Endothelial cell of umbilical vein (primary cell): Measurements from ENCODE around the gene ADAP1. TPM values are rescaled to one million over a fixed set of nuclear protein-coding genes. Genes with fewer than 3 reads are reported as not detected.

Experiments used
- BruUV-seq: library from RNA; stranded (reverse); fragments of 400-500 nt; replicated peaks from 2 replicates; lab custom pipeline; 2021; lab: Mats Ljungman, UMichigan
- CTCF ChIA-PET: fragments of 300-600, 350-600 bp; sonication (Branson Sonifier 250); formaldehyde crosslinking; loops from one replicate; lab custom pipeline; 2021; ENCODE audit warnings: antibody characterized with exemption, inconsistent platforms; lab: Charles Lee
- POLR2A ChIA-PET: fragments of 300-600, 350-600 bp; sonication (Branson Sonifier 250); formaldehyde crosslinking; loops from one replicate; lab custom pipeline; 2021; ENCODE audit warnings: antibody characterized with exemption, inconsistent platforms; lab: Charles Lee
- DNase-seq: peaks from one replicate; pipeline ENCODE4 v3.0.0-alpha.2; 2011; ENCODE audit warnings: low read depth, low spot score
- FAIRE-seq: peaks from 2 replicates; lab custom pipeline; 2011; peaks lifted over from hg19 to GRCh38; lab: Jason Lieb, UNC
- H2AFZ ChIP-seq: 2 replicates; pipeline ENCODE4 v1.6.0; 2012; ENCODE audit warnings: low read depth, low read length, control low read depth, inconsistent platforms
- H3K27ac ChIP-seq: 2 replicates; pipeline ENCODE4 v1.5.1; 2011; ENCODE audit warnings: low read depth, mild to moderate bottlenecking, control low read depth, low read length, moderate library complexity; ENCODE audit not compliant: insufficient read depth
- H3K27me3 ChIP-seq, 2 experiments: 2 replicates each; pipeline versions ENCODE4 v1.6.0 to v1.6.1; 2011; ENCODE audit warnings: low read length in 2 of 2, mixed read lengths in 1 of 2; ENCODE audit not compliant: control insufficient read depth in 2 of 2, insufficient read depth in 2 of 2
- H3K36me3 ChIP-seq, 2 experiments: 2 replicates in 1 of 2; 3 replicates in 1 of 2; pipeline ENCODE4 v1.5.1; 2011; ENCODE audit warnings: low read length in 2 of 2, mild to moderate bottlenecking in 1 of 2, moderate library complexity in 1 of 2; ENCODE audit not compliant: control insufficient read depth in 2 of 2, insufficient read depth in 2 of 2; ENCODE audit errors: extremely low read depth in 1 of 2
- H3K4me1 ChIP-seq: 3 replicates; pipeline ENCODE4 v1.5.1; 2011; ENCODE audit warnings: mild to moderate bottlenecking, low read length; ENCODE audit not compliant: control insufficient read depth, insufficient read depth; ENCODE audit errors: extremely low read depth
- H3K4me2 ChIP-seq: 2 replicates; pipeline ENCODE4 v1.6.1; 2011; ENCODE audit warnings: low read length, control low read depth, mixed read lengths; ENCODE audit not compliant: insufficient read depth
- H3K4me3 ChIP-seq, 3 experiments: fragments of 200-600 bp in 1 of 3; sonication (generic), shearing (Covaris generic) in 1 of 3; replicated peaks in 1 of 3; 2 replicates each; pipeline ENCODE4 v1.5.1; 2011 to 2016; ENCODE audit warnings: control low read depth in 3 of 3, low read length in 3 of 3, mild to moderate bottlenecking in 2 of 3, inconsistent platforms in 1 of 3, low read depth in 1 of 3, moderate library complexity in 1 of 3; ENCODE audit not compliant: insufficient read depth in 1 of 3
- H3K79me2 ChIP-seq: 2 replicates; pipeline ENCODE4 v1.6.0; 2012; ENCODE audit warnings: low read length, inconsistent platforms; ENCODE audit not compliant: control insufficient read depth, insufficient read depth
- H3K9ac ChIP-seq: replicated peaks from 2 replicates; pipeline ENCODE3; 2011; ENCODE audit warnings: low read length, control low read depth; ENCODE audit not compliant: insufficient read depth; ENCODE audit errors: extremely low read depth
- H3K9me1 ChIP-seq: replicated peaks from 3 replicates; pipeline ENCODE4 v1.6.0; 2011; ENCODE audit warnings: mild to moderate bottlenecking, low read length; ENCODE audit not compliant: control insufficient read depth, insufficient read depth; ENCODE audit errors: extremely low read depth
- H3K9me3 ChIP-seq: replicated peaks from 2 replicates; pipeline ENCODE4 v1.5.1; 2012; ENCODE audit warnings: low read length, inconsistent platforms; ENCODE audit not compliant: control insufficient read depth, insufficient read depth
- H4K20me1 ChIP-seq: replicated peaks from 2 replicates; pipeline ENCODE3; 2011; ENCODE audit warnings: mild to moderate bottlenecking, low read length; ENCODE audit not compliant: control insufficient read depth, insufficient read depth; ENCODE audit errors: extremely low read depth
- EZH2 ChIP-seq: IDR thresholded peaks from 2 replicates; pipeline ENCODE4 v1.6.1; 2012; ENCODE audit warnings: borderline replicate concordance, low read depth, mild to moderate bottlenecking, moderate library complexity, low read length, inconsistent platforms; ENCODE audit not compliant: severe bottlenecking
- FOS ChIP-seq: IDR thresholded peaks from 2 replicates; pipeline ENCODE4 v1.6.1; 2011; ENCODE audit warnings: mild to moderate bottlenecking, low read length, moderate library complexity, borderline replicate concordance; ENCODE audit not compliant: insufficient read depth
- JUN ChIP-seq: IDR thresholded peaks from 2 replicates; pipeline ENCODE4 v1.6.1; 2011; ENCODE audit warnings: borderline replicate concordance, low read depth; ENCODE audit not compliant: insufficient read length, insufficient read depth
- POLR2A ChIP-seq: IDR thresholded peaks from 2 replicates; pipeline ENCODE4 v1.6.1; 2012; ENCODE audit warnings: low read depth, mild to moderate bottlenecking, control low read depth, low read length
- POLR2AphosphoS5 ChIP-seq: IDR thresholded peaks from 2 replicates; pipeline ENCODE4 v1.6.1; 2012; ENCODE audit warnings: low read depth, mild to moderate bottlenecking, control low read depth, low read length, moderate library complexity; ENCODE audit not compliant: insufficient read depth
- dilution Hi-C: fragments of 300-500 bp; cut with MboI; formaldehyde crosslinking; loops from one replicate; pipeline ENCODE4 v1.15.0; 2019; ENCODE audit warnings: low sequenced_read_pairs; ENCODE audit not compliant: extremely low pct_ligation_motif_present
- intact Hi-C: fragments of 100-400 bp; cut with micrococcal nuclease; formaldehyde crosslinking; loops from one replicate; pipeline ENCODE4 v1.10.0; 2022
- polyA plus RNA-seq, 4 experiments: library from polyadenylated mRNA; depleted of rRNA in 3 of 4; stranded (reverse) in 3 of 4; unstranded in 1 of 4; fragments of >200 nt; gene quantifications; 2 replicates each; pipeline versions ENCODE4 v1.2.1 to v1.2.3, GENCODE V29; 2011 to 2012; ENCODE audit warnings: missing spikeins in 1 of 4
- total RNA-seq: library from RNA; stranded (reverse); gene quantifications from 2 replicates; pipeline ENCODE4 v1.2.3, GENCODE V29; 2021
- TF ChIP-seq, protein P1 (sequence below), 2 donors: IDR thresholded peaks; 1 replicate in 1 of 2; 2 replicates in 1 of 2; pipeline ENCODE4 v1.5.1; 2011; ENCODE audit warnings: low read length in 2 of 2, mild to moderate bottlenecking in 2 of 2, moderate library complexity in 2 of 2, control low read depth in 1 of 2, inconsistent platforms in 1 of 2, low read depth in 1 of 2; ENCODE audit not compliant: insufficient read depth in 1 of 2; ENCODE audit errors: extremely low read depth in 1 of 2

Gene ADAP1
- total and polyA plus RNA-seq, 2 donors (not counting 3 experiments of a cell fraction or from before 2014, with no cell fraction given), result 0.49 to 0.58 TPM

DNA sequence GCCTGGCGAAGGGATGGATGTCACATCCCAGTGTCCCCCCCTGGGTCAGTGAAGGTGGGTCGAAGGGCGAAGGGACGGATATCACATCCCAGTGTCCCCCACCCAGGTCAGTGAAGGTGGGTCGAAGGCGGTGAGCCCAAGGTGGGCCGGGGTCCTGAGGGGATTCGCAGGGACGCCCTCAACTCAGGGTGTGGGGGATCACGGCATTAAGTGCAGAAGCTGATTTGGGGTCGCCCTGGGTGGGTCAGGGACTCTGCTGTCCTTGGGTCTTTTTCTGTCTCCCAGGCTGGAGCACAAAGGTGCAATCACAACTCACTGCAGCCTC, 21.9 kb downstream of the ADAP1 start:
- Histone ChIP-seq H3K27me3 (no peaks in the 10 kb centered on the region), H3K27ac (no peak overlapping the region), H3K36me3 (no peaks in the 10 kb centered on the region), H3K4me1 (no peaks in the 10 kb centered on the region), H3K79me2 (no peaks in the 10 kb centered on the region), H3K4me2 (no peak overlapping the region), H3K9ac (no peak overlapping the region), H2AFZ (no peak overlapping the region), H3K9me1 (no peaks in the 10 kb centered on the region), H3K4me3 (no peak overlapping the region), H4K20me1 (no peaks in the 10 kb centered on the region), H3K9me3 (no peaks in the 10 kb centered on the region)
- intact Hi-C loops (no loop called here), dilution Hi-C loops (no loop called here)
- ChIA-PET CTCF (no interaction called here), POLR2A (no interaction called here)
- FAIRE-seq (no peak), DNase-seq (no peak)
- TF ChIP-seq JUN (no peak), POLR2AphosphoS5 (no peak), POLR2A (no peak), EZH2 (no peak), FOS (no peak)
- TF ChIP-seq, protein P1, sequence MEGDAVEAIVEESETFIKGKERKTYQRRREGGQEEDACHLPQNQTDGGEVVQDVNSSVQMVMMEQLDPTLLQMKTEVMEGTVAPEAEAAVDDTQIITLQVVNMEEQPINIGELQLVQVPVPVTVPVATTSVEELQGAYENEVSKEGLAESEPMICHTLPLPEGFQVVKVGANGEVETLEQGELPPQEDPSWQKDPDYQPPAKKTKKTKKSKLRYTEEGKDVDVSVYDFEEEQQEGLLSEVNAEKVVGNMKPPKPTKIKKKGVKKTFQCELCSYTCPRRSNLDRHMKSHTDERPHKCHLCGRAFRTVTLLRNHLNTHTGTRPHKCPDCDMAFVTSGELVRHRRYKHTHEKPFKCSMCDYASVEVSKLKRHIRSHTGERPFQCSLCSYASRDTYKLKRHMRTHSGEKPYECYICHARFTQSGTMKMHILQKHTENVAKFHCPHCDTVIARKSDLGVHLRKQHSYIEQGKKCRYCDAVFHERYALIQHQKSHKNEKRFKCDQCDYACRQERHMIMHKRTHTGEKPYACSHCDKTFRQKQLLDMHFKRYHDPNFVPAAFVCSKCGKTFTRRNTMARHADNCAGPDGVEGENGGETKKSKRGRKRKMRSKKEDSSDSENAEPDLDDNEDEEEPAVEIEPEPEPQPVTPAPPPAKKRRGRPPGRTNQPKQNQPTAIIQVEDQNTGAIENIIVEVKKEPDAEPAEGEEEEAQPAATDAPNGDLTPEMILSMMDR (IDR thresholded peaks at IDR 0.05; ENCODE audit: extremely low read depth in 1 of 2, insufficient read depth in 1 of 2, low read depth in 1 of 2, low read length in 2 of 2), result no peak
- BruUV-seq, result no TSS peak
